Measurements from ENCODE around the gene GSN. TPM values are rescaled to one million over a fixed set of nuclear protein-coding genes. Genes with fewer than 3 reads are reported as not detected.

GSN gene
- total RNA-seq, 1 experiment from 2014 or later, result 100 TPM

DNA sequence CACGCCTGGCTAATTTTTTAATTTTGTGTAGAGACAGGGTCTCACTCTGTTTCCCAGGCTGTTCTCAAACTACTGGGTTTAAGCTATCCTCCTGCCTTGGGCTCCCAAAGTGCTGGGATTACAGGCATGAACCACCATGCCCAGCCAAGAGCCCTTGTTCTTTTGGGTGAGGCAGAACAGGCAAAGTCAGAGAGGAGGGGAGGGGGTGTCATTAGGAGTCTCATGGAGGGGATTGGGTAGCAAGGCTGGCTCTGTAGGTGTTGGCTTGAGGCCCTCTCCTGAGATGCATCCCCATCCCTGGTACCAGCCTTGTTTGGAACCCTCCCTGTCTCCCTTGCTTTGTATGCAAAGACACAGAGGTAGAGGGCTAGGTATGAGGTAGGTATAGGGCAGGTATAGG is 24.1 kb downstream of the GSN start:
- Histone ChIP-seq H3K27me3 (replicated peaks; ENCODE audit: control insufficient read depth, insufficient read depth, low read length) (no peaks in the 10 kb centered on the region), H3K9me3 (no peaks in the 10 kb centered on the region), H3K4me3 (ENCODE audit: low read depth, low read length) (no peak overlapping the region), H3K36me3 (ENCODE audit: control insufficient read depth, insufficient read depth, low read length) (peaks cover 2% of the 10 kb centered on the region), H3K4me1 (peaks cover 40% of the 10 kb centered on the region)
- no TSS peak for BruUV-seq (replicated peaks)
- no peak for DNase-seq
- H3K4me3 Mint-ChIP-seq (ENCODE audit: unreplicated experiment), result no peak overlapping the region
- H3K27me3 Mint-ChIP-seq (ENCODE audit: insufficient read depth, unreplicated experiment), result no peaks in the 10 kb centered on the region
- no peaks in the 10 kb centered on the region for H3K36me3 Mint-ChIP-seq (ENCODE audit: insufficient read depth, unreplicated experiment)
- H3K9me3 Mint-ChIP-seq (ENCODE audit: unreplicated experiment), result no peaks in the 10 kb centered on the region
- H3K27ac Mint-ChIP-seq (ENCODE audit: unreplicated experiment), result no peak overlapping the region
- ChIA-PET CTCF (no interaction called here), POLR2A (no interaction called here)
- TF ChIP-seq, protein P1, sequence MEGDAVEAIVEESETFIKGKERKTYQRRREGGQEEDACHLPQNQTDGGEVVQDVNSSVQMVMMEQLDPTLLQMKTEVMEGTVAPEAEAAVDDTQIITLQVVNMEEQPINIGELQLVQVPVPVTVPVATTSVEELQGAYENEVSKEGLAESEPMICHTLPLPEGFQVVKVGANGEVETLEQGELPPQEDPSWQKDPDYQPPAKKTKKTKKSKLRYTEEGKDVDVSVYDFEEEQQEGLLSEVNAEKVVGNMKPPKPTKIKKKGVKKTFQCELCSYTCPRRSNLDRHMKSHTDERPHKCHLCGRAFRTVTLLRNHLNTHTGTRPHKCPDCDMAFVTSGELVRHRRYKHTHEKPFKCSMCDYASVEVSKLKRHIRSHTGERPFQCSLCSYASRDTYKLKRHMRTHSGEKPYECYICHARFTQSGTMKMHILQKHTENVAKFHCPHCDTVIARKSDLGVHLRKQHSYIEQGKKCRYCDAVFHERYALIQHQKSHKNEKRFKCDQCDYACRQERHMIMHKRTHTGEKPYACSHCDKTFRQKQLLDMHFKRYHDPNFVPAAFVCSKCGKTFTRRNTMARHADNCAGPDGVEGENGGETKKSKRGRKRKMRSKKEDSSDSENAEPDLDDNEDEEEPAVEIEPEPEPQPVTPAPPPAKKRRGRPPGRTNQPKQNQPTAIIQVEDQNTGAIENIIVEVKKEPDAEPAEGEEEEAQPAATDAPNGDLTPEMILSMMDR (IDR thresholded peaks at IDR 0.05; ENCODE audit: insufficient read depth in 1 of 2, low read depth in 1 of 2, low read length in 1 of 2, severe bottlenecking in 1 of 2, unreplicated experiment in 1 of 2), result no peak
- intact Hi-C loops (cut with micrococcal nuclease; ENCODE audit: unreplicated experiment), result no loop called here
- H3K4me1 Mint-ChIP-seq (ENCODE audit: low read depth, unreplicated experiment), result peaks cover 32% of the 10 kb centered on the region

DNA sequence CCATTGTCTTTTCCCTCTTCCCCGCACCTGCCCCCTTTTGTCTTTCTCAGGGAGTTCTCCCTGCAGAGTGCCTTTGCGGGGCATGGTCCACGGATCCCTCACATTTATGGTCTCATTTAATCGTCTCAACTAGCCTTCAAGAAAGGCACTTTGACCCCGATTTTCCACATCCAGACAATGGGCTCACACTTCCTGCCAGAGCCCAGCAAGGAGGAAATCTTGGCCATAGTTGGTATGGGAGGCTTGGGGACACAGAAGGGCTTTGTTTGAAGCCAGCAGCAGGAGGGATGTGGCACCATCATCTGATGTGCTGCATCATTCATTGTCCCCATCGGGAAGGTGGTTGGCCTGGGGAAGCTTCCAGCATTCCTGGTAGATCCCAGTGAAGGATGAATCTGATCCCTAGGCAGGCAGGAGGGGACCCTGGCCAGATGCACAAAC is 24.9 kb downstream of the GSN start:
- peaks cover 2% of the 10 kb centered on the region for H3K36me3 ChIP-seq (ENCODE audit: control insufficient read depth, insufficient read depth, low read length)
- H3K4me1 ChIP-seq, result peaks cover 44% of the 10 kb centered on the region
- Mint-ChIP-seq H3K36me3 (ENCODE audit: insufficient read depth, unreplicated experiment) (no peaks in the 10 kb centered on the region), H3K27ac (ENCODE audit: unreplicated experiment) (no peak overlapping the region), H3K27me3 (ENCODE audit: insufficient read depth, unreplicated experiment) (no peaks in the 10 kb centered on the region), H3K4me3 (ENCODE audit: unreplicated experiment) (no peak overlapping the region), H3K4me1 (ENCODE audit: low read depth, unreplicated experiment) (peaks cover 37% of the 10 kb centered on the region), H3K9me3 (ENCODE audit: unreplicated experiment) (no peaks in the 10 kb centered on the region)
- TF ChIP-seq, protein P1 (IDR thresholded peaks at IDR 0.05; ENCODE audit: insufficient read depth in 1 of 2, low read depth in 1 of 2, low read length in 1 of 2, severe bottlenecking in 1 of 2, unreplicated experiment in 1 of 2), result no peak
- CTCF ChIA-PET, result no interaction called here
- no TSS peak for BruUV-seq (replicated peaks)
- POLR2A ChIA-PET, result no interaction called here
- intact Hi-C loops (cut with micrococcal nuclease; ENCODE audit: unreplicated experiment), result no loop called here
- H3K9me3 ChIP-seq, result no peaks in the 10 kb centered on the region
- H3K4me3 ChIP-seq (ENCODE audit: low read depth, low read length), result no peak overlapping the region
- no peak for DNase-seq
- no peaks in the 10 kb centered on the region for H3K27me3 ChIP-seq (replicated peaks; ENCODE audit: control insufficient read depth, insufficient read depth, low read length)

DNA sequence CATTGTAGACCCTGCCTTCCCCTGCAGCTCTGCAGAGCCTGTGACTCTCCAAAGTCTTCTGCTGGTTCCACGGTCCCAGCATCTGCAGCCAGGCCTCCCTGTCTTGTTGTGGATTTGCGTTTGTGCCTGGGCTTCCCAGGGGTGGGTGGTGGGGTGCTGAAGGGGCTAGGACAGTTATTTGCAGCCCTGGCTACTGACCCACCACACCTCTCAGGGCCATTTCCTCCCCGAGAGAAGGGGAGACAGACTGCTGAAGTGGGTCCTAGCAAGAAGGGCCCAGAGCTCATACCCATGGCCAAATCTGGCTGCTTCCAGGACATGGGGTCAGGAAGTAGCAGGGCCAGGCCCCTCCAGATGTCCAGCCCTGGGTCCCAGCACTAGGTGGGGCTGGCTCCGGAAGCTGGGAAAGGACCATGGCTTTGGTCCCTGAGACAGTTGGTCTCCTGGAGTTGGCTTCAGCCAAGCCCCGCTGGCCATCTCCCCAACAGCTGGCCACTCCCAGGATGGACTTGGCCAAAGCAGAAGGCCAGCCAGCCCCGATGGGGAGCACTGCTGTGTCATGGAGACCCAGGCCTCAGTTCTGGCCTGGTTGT is 26.3 kb downstream of the GSN start:
- no peaks in the 10 kb centered on the region for H3K36me3 Mint-ChIP-seq (ENCODE audit: insufficient read depth, unreplicated experiment)
- H3K27me3 ChIP-seq (replicated peaks; ENCODE audit: control insufficient read depth, insufficient read depth, low read length), result no peaks in the 10 kb centered on the region
- no peak for DNase-seq
- POLR2A ChIA-PET, result interaction anchor here (0.6 kb wide), 1 partner anchor 355 kb away, joined by 3 read pairs; no protein-coding TSS in a partner anchor
- no peak overlapping the region for H3K4me3 Mint-ChIP-seq (ENCODE audit: unreplicated experiment)
- no peak overlapping the region for H3K4me3 ChIP-seq (ENCODE audit: low read depth, low read length)
- intact Hi-C loops (cut with micrococcal nuclease; ENCODE audit: unreplicated experiment), result no loop called here
- CTCF ChIA-PET, result no interaction called here
- H3K27me3 Mint-ChIP-seq (ENCODE audit: insufficient read depth, unreplicated experiment), result no peaks in the 10 kb centered on the region
- H3K27ac Mint-ChIP-seq (ENCODE audit: unreplicated experiment), result no peak overlapping the region
- BruUV-seq (replicated peaks), result no TSS peak
- TF ChIP-seq, protein P1 (IDR thresholded peaks at IDR 0.05; ENCODE audit: insufficient read depth in 1 of 2, low read depth in 1 of 2, low read length in 1 of 2, severe bottlenecking in 1 of 2, unreplicated experiment in 1 of 2), result no peak
- H3K9me3 ChIP-seq, result no peaks in the 10 kb centered on the region
- peaks cover 44% of the 10 kb centered on the region for H3K4me1 ChIP-seq
- H3K4me1 Mint-ChIP-seq (ENCODE audit: low read depth, unreplicated experiment), result peaks cover 36% of the 10 kb centered on the region
- peaks cover 2% of the 10 kb centered on the region for H3K36me3 ChIP-seq (ENCODE audit: control insufficient read depth, insufficient read depth, low read length)
- no peaks in the 10 kb centered on the region for H3K9me3 Mint-ChIP-seq (ENCODE audit: unreplicated experiment)
